T1000 (cell line): ENCODE data around the gene GH1.
"Not testable (repeated sequence)": the region's sequence is repeated elsewhere in the genome, so short reads cannot be mapped to it uniquely, and the experiment has no call there.

Experiments
- DNase-seq: peaks from one replicate; lab custom pipeline; 2025; ENCODE audit warnings: mixed read lengths; lab: John Stamatoyannopoulos, UW

GH1 gene

DNA sequence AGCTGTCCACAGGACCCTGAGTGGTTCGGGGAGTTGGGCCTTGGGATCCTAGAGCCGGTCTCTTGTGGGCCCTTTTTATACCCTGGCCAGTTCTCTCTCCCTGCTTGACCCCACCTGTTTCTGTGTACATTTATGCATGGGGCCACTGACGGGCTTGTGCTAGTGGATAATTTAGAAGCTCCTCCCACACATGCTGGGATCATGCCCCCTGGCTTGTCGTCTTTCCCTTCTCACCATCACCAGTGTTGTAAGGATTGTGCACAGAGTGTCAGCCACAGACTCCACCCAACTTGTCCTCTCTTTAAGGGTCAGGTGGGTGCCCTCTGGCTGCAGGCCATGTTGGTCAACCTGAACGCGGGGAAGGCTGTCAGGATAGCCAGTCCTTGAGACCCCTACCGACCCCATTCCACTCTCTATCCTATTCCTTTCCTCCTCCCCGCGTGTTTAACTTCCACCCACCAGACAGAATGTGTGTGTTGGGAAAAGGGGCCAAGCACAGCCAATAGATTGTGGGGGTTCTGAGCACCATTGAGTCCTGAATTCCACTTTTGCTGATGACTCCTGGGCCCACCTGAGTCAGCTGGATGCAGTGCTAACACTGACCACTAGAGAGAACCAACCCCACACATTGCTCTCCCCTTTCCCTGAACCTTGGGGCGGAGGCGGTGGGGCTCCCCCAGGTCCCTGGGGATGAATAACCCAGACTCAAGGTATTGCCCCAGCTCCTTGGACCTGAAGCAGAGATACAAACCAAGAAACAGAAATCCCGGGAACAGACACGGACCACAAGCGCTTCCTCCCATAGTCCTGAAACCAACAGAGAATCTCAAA is 21.9 kb downstream of the GH1 start, which contains the start of gene CSH1:
CSH1 (minus strand) TSS at position 51 of the 831 bp plus-strand sequence. CDS start 63 bp downstream, outside the sequence.
- not testable (repeated sequence) for DNase-seq

DNA sequence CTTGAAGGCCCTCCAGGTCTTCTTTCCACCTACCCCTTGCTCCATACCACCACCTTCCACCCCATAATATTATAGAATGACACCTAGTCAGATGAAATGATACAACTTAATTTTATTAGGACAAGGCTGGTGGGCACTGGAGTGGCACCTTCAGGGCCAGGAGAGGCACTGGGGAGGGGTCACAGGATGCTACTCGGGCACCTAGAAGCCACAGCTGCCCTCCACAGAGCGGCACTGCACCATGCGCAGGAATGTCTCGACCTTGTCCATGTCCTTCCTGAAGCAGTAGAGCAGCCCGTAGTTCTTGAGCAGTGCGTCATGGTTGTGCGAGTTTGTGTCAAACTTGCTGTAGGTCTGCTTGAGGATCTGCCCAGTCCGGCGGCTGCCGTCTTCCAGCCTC is 23.8 kb downstream of the GH1 start:
- DNase-seq = not testable (repeated sequence)

DNA sequence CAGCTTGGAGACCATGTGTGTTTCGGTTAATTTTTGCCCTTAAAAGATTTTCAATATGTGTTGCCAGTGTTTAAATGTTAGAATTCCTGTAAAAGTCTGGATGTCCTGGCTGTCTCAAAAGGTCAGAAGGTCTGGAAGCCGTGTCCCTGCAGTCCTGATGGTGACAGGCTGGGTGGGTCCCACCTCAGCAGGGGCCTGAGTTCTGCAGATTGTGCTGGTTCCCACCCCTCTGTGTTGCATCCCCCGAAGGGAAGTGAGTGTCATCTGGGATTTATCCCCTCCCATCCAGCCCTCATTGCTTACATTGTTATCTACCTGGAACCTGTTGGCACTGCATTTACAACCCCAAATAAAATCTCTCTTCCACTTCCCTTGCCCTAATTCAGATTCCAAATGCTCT is 24.6 kb downstream of the GH1 start:
- not testable (repeated sequence) for DNase-seq

DNA sequence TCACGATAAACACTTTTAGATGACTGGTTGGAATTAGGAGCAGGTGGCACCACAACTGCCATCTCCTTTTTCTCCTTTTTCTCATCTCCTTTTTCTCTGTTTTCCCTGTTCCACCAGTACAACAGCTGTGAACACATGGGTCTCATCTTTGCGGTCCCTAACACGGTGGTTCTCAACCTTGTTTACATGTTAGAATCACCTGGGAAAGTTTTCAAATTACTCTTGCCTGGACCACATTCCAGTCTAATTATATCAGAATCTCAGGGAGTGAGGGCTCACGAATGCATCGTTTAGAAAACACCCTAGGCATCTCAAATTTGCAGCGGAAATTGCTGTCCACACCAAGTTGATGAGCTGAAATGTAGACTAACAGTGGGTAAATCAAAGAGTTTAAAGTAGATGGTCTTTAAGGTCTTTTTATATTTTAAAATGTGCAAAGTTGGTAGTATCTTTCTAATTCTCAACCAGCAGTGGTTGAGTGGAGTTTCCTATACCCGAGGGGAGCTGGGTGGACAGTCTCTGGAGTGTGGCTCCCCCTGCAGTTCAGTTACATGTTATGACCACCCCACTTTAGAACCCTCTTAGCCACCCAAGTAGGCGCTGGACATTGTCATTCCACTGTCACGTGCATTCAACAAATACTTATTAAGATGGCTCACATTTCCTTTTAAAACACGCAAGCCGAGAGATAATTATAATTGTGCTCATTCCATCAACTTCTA is 26.2 kb downstream of the GH1 start:
- not testable (repeated sequence) for DNase-seq

DNA sequence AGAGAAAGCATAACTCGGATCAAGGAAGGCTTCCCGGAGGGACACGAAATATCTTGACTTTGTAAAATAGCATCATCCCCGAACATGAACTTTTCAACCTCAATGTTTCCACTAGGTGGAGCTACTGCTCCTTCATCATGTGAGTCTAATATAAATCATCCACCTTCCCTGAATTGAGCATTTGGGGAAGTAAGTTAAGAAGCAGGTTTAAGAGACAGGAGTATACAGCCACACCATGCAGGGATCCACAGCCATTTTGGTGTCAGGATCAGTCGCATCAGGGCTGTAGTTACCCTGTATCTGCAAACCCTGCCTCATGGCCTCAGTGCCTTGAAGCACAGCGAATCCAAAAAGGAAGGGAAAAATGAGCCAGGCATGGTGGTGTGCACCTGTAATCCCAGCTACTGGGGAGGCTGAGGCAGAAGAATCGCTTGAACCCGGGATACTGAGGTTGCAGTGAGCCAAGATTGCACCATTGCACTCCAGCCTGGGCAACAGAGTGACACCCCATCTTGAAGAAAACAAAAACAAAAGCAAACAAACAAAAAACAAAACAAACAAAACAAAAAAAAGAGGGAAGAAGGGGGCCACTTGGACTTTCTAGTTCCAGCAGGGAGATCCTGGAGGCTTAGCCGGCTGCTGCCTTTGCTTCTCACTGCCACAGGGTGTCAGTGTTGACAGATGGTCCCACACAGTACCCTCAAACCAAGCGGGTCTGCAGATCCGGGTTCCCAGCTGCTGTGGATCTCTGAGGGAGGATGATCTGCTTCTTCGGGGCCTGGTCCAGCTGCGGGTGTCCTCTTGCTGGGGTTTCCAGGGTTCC is 29.4 kb downstream of the GH1 start:
- not testable (repeated sequence) for DNase-seq

DNA sequence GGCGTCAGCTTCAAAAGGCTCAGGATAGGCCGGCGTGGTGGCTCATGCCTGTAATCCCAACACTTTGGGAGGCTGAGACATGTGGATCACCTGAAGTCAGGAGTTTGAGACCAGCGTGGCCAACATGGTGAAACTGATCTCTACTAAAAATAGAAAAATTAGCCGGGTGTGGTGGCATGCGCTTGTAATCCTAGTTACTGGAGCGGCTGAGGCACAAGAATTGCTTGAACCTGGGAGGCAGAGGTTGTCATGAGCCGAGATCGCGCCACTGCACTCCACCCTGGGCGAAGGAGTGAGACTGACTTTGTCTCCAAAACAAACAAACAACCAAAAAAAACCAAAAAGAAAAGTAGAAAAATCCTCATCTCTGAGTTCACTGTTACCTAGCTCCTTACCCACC is 33.5 kb downstream of the GH1 start:
- not testable (repeated sequence) for DNase-seq

DNA sequence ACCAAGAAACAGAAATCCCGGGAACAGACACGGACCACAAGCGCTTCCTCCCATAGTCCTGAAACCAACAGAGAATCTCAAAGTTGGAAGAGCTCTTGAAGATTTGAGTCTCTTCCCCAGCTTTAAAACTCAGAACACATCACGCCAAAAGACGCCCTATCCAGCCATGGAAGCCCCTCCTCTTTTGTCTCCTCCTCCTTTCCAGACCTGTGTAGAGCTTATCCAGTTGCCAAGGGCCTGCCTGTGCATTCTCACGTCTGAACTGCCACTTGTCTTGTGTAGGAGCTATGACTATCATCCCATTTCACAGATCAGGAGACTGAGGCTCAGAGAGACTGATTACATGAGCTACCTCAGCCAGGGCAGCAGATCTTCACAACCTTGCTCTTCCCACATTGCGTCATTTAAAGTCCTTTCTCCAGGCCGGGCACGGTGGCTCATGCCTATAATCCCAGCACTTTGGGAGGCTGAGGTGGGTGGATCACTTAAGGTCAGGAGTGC is 36.0 kb downstream of the GH1 start:
- DNase-seq = not testable (repeated sequence)

DNA sequence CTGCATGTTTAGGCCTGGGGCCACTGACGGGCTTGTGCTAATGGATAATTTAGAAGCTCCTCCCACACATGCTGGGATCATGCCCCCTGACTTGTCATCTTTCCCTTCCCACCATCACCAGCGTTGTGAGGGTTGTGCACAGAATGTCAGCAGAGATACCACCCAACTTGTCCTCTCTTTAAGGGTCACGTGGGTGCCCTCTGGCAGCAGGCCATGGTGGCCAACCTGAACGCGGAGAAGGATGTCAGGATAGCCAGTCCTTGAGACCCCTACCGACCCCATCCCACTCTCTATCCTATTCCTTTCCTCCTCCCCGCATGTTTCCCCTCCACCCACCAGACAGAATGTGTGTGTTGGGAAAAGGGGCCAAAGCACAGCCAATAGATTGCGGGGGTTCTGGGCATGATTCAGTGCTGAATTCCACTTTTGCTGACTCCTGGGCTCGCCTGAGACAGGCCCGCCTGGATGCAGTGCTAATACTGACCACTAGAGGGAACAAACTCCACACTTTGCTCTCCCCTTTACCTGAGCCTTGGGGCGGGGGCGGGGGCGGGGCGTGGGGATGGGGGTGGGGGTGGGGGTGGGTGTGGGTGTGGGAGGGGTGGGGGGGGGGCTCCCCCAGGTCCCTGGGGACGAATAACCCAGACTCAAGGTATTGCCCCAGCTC is 36.6 kb downstream of the GH1 start, which contains the start of gene GH2:
GH2 (minus strand) TSS at position 10 of the 667 bp plus-strand sequence. CDS start 143 bp downstream, outside the sequence.
- DNase-seq = no peak

DNA sequence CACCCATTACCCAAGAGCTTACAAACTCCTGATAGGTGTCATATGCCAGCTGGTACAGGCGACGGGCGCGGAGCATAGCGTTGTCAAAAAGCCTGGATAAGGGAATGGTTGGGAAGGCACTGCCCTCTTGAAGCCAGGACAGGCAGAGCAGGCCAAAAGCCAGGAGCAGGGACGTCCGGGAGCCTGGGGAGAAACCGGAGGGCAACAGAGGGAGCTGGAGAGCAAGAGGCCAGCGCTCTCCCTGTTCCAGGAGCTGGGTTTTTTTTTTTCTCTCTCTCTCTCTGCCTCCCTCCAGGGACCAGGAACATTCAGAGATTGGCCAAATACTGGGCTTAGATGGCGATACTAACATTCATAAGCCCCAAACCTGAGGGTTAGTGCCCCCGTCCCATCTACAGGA is 37.3 kb downstream of the GH1 start:
- DNase-seq = not testable (repeated sequence)

DNA sequence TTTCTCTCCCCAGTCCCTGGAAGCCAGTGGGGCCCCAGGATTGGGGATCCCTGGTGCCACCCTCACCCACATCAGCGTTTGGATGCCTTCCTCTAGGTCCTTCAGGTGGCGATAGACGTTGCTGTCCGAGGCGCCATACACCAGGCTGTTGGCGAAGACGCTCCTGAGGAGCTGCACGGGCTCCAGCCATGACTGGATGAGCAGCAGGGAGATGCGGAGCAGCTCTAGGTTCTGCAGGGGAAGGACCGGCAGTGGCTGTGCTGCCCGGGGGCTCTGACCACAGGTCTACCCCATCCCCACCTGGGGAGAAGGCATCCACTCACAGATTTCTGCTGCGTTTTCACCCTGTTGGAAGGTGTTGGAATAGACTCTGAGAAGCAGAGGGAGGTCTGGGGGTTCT is 37.9 kb downstream of the GH1 start:
- no peak for DNase-seq

DNA sequence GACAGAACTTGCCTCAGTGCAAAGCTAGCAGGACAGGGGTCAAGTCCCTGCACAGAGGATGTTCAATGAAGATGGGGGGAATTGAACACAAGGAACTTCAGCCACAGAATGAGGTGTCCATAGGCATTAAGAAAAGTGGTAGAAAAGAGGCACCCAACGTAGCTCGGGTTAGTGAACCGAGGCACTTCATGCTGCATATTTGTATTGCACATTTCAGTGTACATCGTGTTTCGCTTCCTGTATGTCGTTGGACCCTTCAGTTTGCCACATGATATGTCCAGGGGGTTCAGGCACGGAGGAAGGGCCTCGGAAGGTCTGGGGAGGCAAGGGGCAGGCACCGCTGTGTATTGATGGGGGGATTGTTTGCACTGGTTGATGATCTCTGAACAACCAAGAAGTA is 40.2 kb downstream of the GH1 start:
- DNase-seq = not testable (repeated sequence)

DNA sequence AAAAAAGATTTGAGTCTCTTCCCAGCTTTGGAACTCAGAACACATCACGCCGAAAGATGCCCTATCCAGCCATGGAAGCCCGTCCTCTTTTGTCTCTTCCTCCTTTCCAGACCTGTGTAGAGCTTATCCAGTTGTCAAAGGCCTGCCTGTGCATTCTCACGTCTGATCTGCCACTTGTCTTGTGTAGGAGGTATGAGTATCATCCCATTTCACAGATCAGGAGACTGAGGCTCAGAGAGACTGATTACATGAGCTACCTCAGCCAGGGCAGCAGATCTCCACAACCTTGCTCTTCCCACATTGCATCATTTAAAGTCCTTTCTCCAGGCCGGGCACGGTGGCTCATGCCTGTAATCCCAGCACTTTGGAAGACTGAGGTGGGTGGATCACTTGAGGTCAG is 43.9 kb downstream of the GH1 start:
- DNase-seq = not testable (repeated sequence)

DNA sequence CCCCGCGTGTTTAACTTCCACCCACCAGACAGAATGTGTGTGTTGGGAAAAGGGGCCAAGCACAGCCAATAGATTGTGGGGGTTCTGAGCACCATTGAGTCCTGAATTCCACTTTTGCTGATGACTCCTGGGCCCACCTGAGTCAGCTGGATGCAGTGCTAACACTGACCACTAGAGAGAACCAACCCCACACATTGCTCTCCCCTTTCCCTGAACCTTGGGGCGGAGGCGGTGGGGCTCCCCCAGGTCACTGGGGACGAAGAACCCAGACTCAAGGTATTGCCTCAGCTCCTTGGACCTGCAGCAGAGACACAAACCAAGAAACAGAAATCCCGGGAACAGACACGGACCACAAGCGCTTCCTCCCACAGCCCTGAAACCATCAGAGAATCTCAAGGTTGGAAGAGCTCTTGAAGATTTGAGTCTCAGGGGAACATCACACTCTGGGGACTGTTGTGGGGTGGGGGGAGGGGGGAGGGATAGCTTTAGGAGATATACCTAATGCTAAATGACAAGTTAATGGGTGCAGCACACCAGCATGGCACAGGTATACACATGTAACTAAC is 44.5 kb downstream of the GH1 start:
- DNase-seq = not testable (repeated sequence)

DNA sequence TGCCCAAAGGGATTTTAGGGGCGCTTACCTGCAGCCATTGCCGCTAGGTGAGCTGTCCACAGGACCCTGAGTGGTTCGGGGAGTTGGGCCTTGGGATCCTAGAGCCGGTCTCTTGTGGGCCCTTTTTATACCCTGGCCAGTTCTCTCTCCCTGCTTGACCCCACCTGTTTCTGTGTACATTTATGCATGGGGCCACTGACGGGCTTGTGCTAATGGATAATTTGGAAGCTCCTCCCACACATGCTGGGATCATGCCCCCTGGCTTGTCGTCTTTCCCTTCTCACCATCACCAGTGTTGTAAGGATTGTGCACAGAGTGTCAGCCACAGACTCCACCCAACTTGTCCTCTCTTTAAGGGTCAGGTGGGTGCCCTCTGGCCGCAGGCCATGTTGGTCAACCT is 45.1 kb downstream of the GH1 start, which contains the start of gene CSH2:
CSH2 (minus strand) TSS at position 101 of the 400 bp plus-strand sequence; CDS start at position 38, 63 bp downstream.
- DNase-seq = not testable (repeated sequence)

DNA sequence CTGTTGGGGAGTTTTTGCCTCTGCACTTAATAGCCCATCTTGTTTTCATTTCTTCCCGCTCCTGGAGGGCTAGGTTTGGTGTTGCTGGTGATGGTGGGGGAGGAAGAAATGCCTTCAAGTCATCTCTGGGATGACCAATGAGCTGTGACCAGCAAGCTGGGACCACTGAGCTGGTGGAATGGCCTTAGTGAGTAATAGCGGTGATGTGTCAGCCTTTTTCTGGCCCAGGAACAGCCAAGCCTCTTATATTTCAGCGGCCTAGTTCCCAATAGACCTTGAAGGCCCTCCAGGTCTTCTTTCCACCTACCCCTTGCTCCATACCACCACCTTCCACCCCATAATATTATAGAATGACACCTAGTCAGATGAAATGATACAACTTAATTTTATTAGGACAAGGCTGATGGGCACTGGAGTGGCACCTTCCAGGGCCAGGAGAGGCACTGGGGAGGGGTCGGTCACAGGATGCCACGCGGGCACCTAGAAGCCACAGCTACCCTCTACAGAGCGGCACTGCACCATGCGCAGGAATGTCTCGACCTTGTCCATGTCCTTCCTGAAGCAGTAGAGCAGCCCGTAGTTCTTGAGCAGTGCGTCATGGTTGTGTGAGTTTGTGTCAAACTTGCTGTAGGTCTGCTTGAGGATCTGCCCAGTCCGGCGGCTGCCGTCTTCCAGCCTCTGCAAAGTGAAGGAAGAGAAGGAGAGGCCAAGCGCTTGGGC is 46.8 kb downstream of the GH1 start:
- DNase-seq = not testable (repeated sequence)

DNA sequence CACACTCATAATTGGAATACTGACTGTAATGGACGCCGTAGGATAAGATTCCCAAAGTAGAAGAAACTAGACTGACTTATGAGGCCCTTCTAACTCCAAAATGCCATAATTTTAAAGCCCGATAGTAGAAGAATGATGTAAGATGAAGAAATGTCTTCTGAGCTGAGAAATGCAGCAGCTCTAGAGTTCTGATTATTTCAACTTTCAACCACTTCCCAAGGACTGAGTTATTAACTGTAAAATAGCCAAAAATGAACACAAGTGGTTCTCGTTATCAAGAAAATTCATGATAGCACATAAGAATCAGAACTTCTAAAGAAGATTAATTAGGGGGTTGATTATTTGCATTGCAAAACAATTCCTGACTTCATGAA is 48.4 kb downstream of the GH1 start:
- DNase-seq = not testable (repeated sequence)

DNA sequence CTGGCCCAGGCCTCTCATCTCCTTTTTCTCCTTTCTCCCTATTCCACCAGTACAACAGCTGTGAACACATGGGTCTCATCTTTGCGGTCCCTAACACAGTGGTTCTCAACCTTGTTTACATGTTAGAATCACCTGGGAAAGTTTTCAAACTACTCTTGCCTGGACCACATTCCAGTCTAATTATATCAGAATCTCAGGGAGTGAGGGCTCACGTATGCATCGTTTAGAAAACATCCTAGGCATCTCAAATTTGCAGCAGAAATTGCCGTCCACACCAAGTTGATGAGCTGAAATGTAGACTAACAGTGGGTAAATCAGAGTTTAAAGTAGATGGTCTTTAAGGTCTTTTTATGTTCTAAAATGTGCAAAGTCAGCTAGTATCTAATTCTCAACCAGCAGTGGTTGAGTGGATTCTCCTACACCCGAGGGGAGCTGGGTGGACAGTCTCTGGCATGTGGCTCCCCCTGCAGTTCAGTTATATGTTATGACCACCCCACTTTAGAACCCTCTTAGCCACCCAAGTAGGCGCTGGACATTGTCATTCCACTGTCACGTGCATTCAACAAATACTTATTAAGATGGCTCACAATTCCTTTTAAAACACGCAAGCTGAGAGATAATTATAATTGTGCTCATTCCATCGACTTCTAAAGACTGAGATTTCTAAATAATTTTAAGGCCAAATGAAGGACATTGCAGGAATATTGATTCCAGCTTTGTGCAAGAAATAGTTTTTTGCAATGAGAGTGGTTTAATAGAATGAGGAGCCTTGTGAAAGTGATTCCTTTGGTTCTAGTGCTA is 48.9 kb downstream of the GH1 start:
- DNase-seq = not testable (repeated sequence)
